Measurements from ENCODE around the gene MIDN. TPM values are rescaled to one million over a fixed set of nuclear protein-coding genes. Genes with fewer than 3 reads are reported as not detected.

Gene MIDN
- polyA plus RNA-seq, 4 donors, result 28.1 to 106 (median 33.0) TPM

GRCh38 chr19:1251330-1252220, 3.2 kb downstream of the MIDN start:
- peak; percentile 76 to 88 for DNase-seq
- Histone ChIP-seq H3K4me3 (ENCODE audit: low read depth in 1 of 3, low read length in 3 of 3) (peak overlapping the region; percentile 80 to 98 (median 94)), H3K27me3 (ENCODE audit: control insufficient read depth in 3 of 3, insufficient read depth in 3 of 3, low read length in 3 of 3) (no peaks in the 10 kb centered on the region), H3K36me3 (ENCODE audit: control insufficient read depth in 3 of 3, insufficient read depth in 2 of 3, low read depth in 1 of 3, low read length in 3 of 3) (peaks cover 20 to 66% (median 31%) of the 10 kb centered on the region in 3 donors), H3K4me1 (ENCODE audit: control insufficient read depth in 3 of 3, insufficient read depth in 2 of 3, low read depth in 1 of 3, low read length in 2 of 3) (peaks cover 2 to 41% (median 9%) of the 10 kb centered on the region in 3 donors), H3K9me3 (ENCODE audit: control insufficient read depth in 2 of 2, insufficient read depth in 1 of 2, low read depth in 1 of 2, low read length in 1 of 2) (no peaks in the 10 kb centered on the region), H3K27ac (ENCODE audit: low read depth in 1 of 3, low read length in 2 of 3) (peak overlapping the region; percentile 90 to 97 (median 96))
- no peak for FAIRE-seq
- 0 to 3% (median 1%) methylated on average over 24 to 41 of the region's 41 CpGs for WGBS, 3 donors

- WGBS, 3 donors, result 1 to 3% (median 1%) methylated on average over 25 to 30 of the region's 30 CpGs
- peak; percentile 74 to 88 for DNase-seq
- no peaks in the 10 kb centered on the region for H3K27me3 ChIP-seq (ENCODE audit: control insufficient read depth in 3 of 3, insufficient read depth in 3 of 3, low read length in 3 of 3)
- no peaks in the 10 kb centered on the region for H3K9me3 ChIP-seq (ENCODE audit: control insufficient read depth in 2 of 2, insufficient read depth in 1 of 2, low read depth in 1 of 2, low read length in 1 of 2)
- peak overlapping the region; percentile 80 to 98 (median 94) for H3K4me3 ChIP-seq (ENCODE audit: low read depth in 1 of 3, low read length in 3 of 3)
- FAIRE-seq, result no peak
- peaks cover 2 to 43% (median 9%) of the 10 kb centered on the region in 3 donors for H3K4me1 ChIP-seq (ENCODE audit: control insufficient read depth in 3 of 3, insufficient read depth in 2 of 3, low read depth in 1 of 3, low read length in 2 of 3)
- peak overlapping the region; percentile 90 to 97 (median 96) for H3K27ac ChIP-seq (ENCODE audit: low read depth in 1 of 3, low read length in 2 of 3)
- H3K36me3 ChIP-seq (ENCODE audit: control insufficient read depth in 3 of 3, insufficient read depth in 2 of 3, low read depth in 1 of 3, low read length in 3 of 3), result peaks cover 26 to 74% (median 37%) of the 10 kb centered on the region in 3 donors
Observed at GRCh38 chr19:1252221-1252820, 3.9 kb downstream of the MIDN start.

GRCh38 chr19:1252821-1253513, 4.6 kb downstream of the MIDN start:
- FAIRE-seq (no peak), DNase-seq (peak; percentile 89 to 91)
- no peaks in the 10 kb centered on the region for H3K27me3 ChIP-seq (ENCODE audit: control insufficient read depth in 3 of 3, insufficient read depth in 3 of 3, low read length in 3 of 3)
- 1% methylated on average over 14 to 26 of the region's 26 CpGs for WGBS, 3 donors
- peak overlapping the region; percentile 80 to 98 (median 94) for H3K4me3 ChIP-seq (ENCODE audit: low read depth in 1 of 3, low read length in 3 of 3)
- peaks cover 2 to 43% (median 12%) of the 10 kb centered on the region in 3 donors for H3K4me1 ChIP-seq (ENCODE audit: control insufficient read depth in 3 of 3, insufficient read depth in 2 of 3, low read depth in 1 of 3, low read length in 2 of 3)
- H3K36me3 ChIP-seq (ENCODE audit: control insufficient read depth in 3 of 3, insufficient read depth in 2 of 3, low read depth in 1 of 3, low read length in 3 of 3), result peaks cover 31 to 80% (median 44%) of the 10 kb centered on the region in 3 donors
- peak overlapping the region; percentile 90 to 97 (median 96) for H3K27ac ChIP-seq (ENCODE audit: low read depth in 1 of 3, low read length in 2 of 3)
- no peaks in the 10 kb centered on the region for H3K9me3 ChIP-seq (ENCODE audit: control insufficient read depth in 2 of 2, insufficient read depth in 1 of 2, low read depth in 1 of 2, low read length in 1 of 2)

GRCh38 chr19:1253514-1254080, 5.2 kb downstream of the MIDN start:
- Histone ChIP-seq H3K4me3 (ENCODE audit: low read depth in 1 of 3, low read length in 3 of 3) (peak overlapping the region; percentile 25 to 94 (median 80)), H3K27ac (ENCODE audit: low read depth in 1 of 3, low read length in 2 of 3) (peak overlapping the region; percentile 90 to 97 (median 96)), H3K27me3 (ENCODE audit: control insufficient read depth in 3 of 3, insufficient read depth in 3 of 3, low read length in 3 of 3) (no peaks in the 10 kb centered on the region), H3K4me1 (ENCODE audit: control insufficient read depth in 3 of 3, insufficient read depth in 2 of 3, low read depth in 1 of 3, low read length in 2 of 3) (peaks cover 6 to 47% (median 17%) of the 10 kb centered on the region in 3 donors), H3K9me3 (ENCODE audit: control insufficient read depth in 2 of 2, insufficient read depth in 1 of 2, low read depth in 1 of 2, low read length in 1 of 2) (no peaks in the 10 kb centered on the region), H3K36me3 (ENCODE audit: control insufficient read depth in 3 of 3, insufficient read depth in 2 of 3, low read depth in 1 of 3, low read length in 3 of 3) (peaks cover 32 to 86% (median 45%) of the 10 kb centered on the region in 3 donors)
- WGBS, 3 donors, result 34 to 54% (median 45%) methylated on average over 21 to 23 of the region's 23 CpGs
- DNase-seq (peak; percentile 58 to 96), FAIRE-seq (no peak)

GRCh38 chr19:1254081-1254527, 5.7 kb downstream of the MIDN start:
- 74 to 85% (median 85%) methylated on average over 33 to 37 of the region's 37 CpGs for WGBS, 3 donors
- H3K4me3 ChIP-seq (ENCODE audit: low read depth in 1 of 3, low read length in 3 of 3), result peak overlapping the region in 1 of 3 donors; percentile 80
- DNase-seq (no peak), FAIRE-seq (no peak)
- H3K9me3 ChIP-seq (ENCODE audit: control insufficient read depth in 2 of 2, insufficient read depth in 1 of 2, low read depth in 1 of 2, low read length in 1 of 2), result no peaks in the 10 kb centered on the region
- H3K4me1 ChIP-seq (ENCODE audit: control insufficient read depth in 3 of 3, insufficient read depth in 2 of 3, low read depth in 1 of 3, low read length in 2 of 3), result peaks cover 6 to 51% (median 17%) of the 10 kb centered on the region in 3 donors
- H3K27ac ChIP-seq (ENCODE audit: low read depth in 1 of 3, low read length in 2 of 3), result peak overlapping the region; percentile 90 to 97 (median 96)
- H3K27me3 ChIP-seq (ENCODE audit: control insufficient read depth in 3 of 3, insufficient read depth in 3 of 3, low read length in 3 of 3), result no peaks in the 10 kb centered on the region
- peaks cover 32 to 91% (median 45%) of the 10 kb centered on the region in 3 donors for H3K36me3 ChIP-seq (ENCODE audit: control insufficient read depth in 3 of 3, insufficient read depth in 2 of 3, low read depth in 1 of 3, low read length in 3 of 3)

GRCh38 chr19:1254530-1255185, 6.3 kb downstream of the MIDN start:
- Histone ChIP-seq H3K9me3 (ENCODE audit: control insufficient read depth in 2 of 2, insufficient read depth in 1 of 2, low read depth in 1 of 2, low read length in 1 of 2) (no peaks in the 10 kb centered on the region), H3K4me1 (ENCODE audit: control insufficient read depth in 3 of 3, insufficient read depth in 2 of 3, low read depth in 1 of 3, low read length in 2 of 3) (peaks cover 6 to 57% (median 17%) of the 10 kb centered on the region in 3 donors), H3K4me3 (ENCODE audit: low read depth in 1 of 3, low read length in 3 of 3) (no peak overlapping the region), H3K27me3 (ENCODE audit: control insufficient read depth in 3 of 3, insufficient read depth in 3 of 3, low read length in 3 of 3) (no peaks in the 10 kb centered on the region), H3K27ac (ENCODE audit: low read depth in 1 of 3, low read length in 2 of 3) (peak overlapping the region; percentile 90 to 97 (median 96)), H3K36me3 (ENCODE audit: control insufficient read depth in 3 of 3, insufficient read depth in 2 of 3, low read depth in 1 of 3, low read length in 3 of 3) (peaks cover 32 to 95% (median 45%) of the 10 kb centered on the region in 3 donors)
- FAIRE-seq (no peak), DNase-seq (no peak)
- WGBS, 3 donors, result 85 to 90% (median 86%) methylated on average over 20 of the region's 20 CpGs

- FAIRE-seq, result no peak
- peaks cover 9 to 65% (median 20%) of the 10 kb centered on the region in 3 donors for H3K4me1 ChIP-seq (ENCODE audit: control insufficient read depth in 3 of 3, insufficient read depth in 2 of 3, low read depth in 1 of 3, low read length in 2 of 3)
- DNase-seq, result no peak
Observed at GRCh38 chr19:1255186-1256161, 7.1 kb downstream of the MIDN start.

More at GRCh38 chr19:1255186-1256161, 7.1 kb downstream of the MIDN start:
- 83 to 87% (median 86%) methylated on average over 43 to 52 of the region's 52 CpGs for WGBS, 3 donors
- Histone ChIP-seq H3K27me3 (ENCODE audit: control insufficient read depth in 3 of 3, insufficient read depth in 3 of 3, low read length in 3 of 3) (no peaks in the 10 kb centered on the region), H3K36me3 (ENCODE audit: control insufficient read depth in 3 of 3, insufficient read depth in 2 of 3, low read depth in 1 of 3, low read length in 3 of 3) (peaks cover 27 to 89% (median 45%) of the 10 kb centered on the region in 3 donors), H3K4me3 (ENCODE audit: low read depth in 1 of 3, low read length in 3 of 3) (peak overlapping the region in 1 of 3 donors; percentile 31), H3K9me3 (ENCODE audit: control insufficient read depth in 2 of 2, insufficient read depth in 1 of 2, low read depth in 1 of 2, low read length in 1 of 2) (no peaks in the 10 kb centered on the region), H3K27ac (ENCODE audit: low read depth in 1 of 3, low read length in 2 of 3) (peak overlapping the region; percentile 90 to 97 (median 96))
